ENCODE data around the gene CFAP61.
"Not testable (repeated sequence)": the region's sequence is repeated elsewhere in the genome, so short reads cannot be mapped to it uniquely, and the experiment has no call there.

Gene CFAP61

GRCh38 chr20:20094410-20094809, 42.1 kb downstream of the CFAP61 start:
- DNase-seq (ENCODE audit: low read depth) = no peak

GRCh38 chr20:20095114-20095872, 43.0 kb downstream of the CFAP61 start:
- DNase-seq (ENCODE audit: low read depth) = no peak

- DNase-seq (ENCODE audit: low read depth) = no peak
Observed at GRCh38 chr20:20096421-20096820, 44.1 kb downstream of the CFAP61 start.

- DNase-seq (ENCODE audit: low read depth) = no peak
Observed at GRCh38 chr20:20100881-20101280, 48.5 kb downstream of the CFAP61 start.

- no peak for DNase-seq (ENCODE audit: low read depth)
Observed at GRCh38 chr20:20102163-20102562, 49.8 kb downstream of the CFAP61 start.

- DNase-seq (ENCODE audit: low read depth) = no peak
Observed at GRCh38 chr20:20102716-20103258, 50.5 kb downstream of the CFAP61 start.

GRCh38 chr20:20103486-20103885, 51.2 kb downstream of the CFAP61 start:
- DNase-seq (ENCODE audit: low read depth) = no peak

GRCh38 chr20:20123187-20123586, 70.9 kb downstream of the CFAP61 start:
- not testable (repeated sequence) for DNase-seq (ENCODE audit: low read depth)

- no peak for DNase-seq (ENCODE audit: low read depth)
Observed at GRCh38 chr20:20130399-20130798, 78.1 kb downstream of the CFAP61 start.

- DNase-seq (ENCODE audit: low read depth) = no peak
Observed at GRCh38 chr20:20134941-20135575, 82.7 kb downstream of the CFAP61 start.

DNA sequence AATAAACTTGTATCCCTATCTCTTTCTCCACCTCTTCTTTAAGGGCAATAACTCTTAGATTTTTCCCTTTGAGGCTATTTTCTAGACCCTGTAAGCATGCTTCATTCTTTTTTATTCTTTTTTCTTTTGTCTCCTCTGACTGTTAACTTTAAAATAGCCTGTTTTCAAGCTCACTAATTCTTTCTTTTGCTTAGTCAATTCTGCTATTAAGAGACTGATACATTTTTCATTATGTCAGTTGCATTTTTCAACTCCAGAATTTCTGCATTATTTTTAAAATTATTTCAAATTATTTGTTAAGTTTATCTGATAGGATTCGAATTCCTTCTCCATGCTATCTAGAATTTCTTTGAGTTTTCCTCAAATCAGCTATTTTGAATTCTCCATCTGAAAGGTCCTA, 84.0 kb downstream of the CFAP61 start:
- no peak for DNase-seq (ENCODE audit: low read depth)

DNA sequence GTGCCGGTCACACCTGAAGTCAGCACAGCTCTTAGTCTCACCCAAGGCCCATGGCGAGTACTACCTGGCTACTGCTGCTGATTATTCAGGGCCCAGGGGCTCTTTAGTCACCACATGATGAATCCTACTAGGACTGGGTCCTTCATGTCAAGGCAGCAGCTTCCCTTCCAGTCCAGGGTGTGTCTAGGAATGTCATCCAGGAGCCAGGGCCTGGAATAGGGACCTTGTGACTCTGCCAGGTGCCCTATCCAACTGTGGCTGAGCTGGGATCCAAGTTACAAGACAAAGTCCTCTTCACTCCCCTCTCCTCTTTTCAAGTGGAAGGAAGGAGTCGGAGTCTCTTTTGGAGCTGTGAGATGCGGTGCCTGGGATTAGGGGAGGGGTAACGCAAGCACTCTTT, 85.5 kb downstream of the CFAP61 start:
- no peak for DNase-seq (ENCODE audit: low read depth)

- no peak for DNase-seq (ENCODE audit: low read depth)
Observed at GRCh38 chr20:20138301-20139064, 86.2 kb downstream of the CFAP61 start.

GRCh38 chr20:20139403-20139802, 87.1 kb downstream of the CFAP61 start:
- no peak for DNase-seq (ENCODE audit: low read depth)

DNA sequence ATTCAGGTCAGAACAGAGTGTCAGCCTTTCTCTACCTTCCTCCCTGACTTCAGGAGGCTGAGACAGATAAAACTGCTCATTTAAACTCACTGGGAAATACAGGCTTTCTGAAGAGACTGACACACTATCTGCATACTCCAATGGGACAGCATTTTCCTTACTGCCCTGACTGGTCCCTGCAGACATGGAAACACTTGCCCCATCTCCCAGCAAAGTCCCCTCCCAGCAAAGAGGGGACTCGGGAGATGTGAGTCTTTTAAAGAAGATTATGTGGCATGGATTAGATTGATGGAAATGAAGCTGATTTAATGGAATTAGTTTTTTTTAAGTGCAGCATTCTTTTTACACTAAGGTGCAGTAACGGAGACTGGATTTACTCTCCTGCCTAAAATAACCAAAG, 90.8 kb downstream of the CFAP61 start:
- DNase-seq (ENCODE audit: low read depth) = no peak

- no peak for DNase-seq (ENCODE audit: low read depth)
Observed at GRCh38 chr20:20143646-20144045, 91.3 kb downstream of the CFAP61 start.

GRCh38 chr20:20148779-20149178, 96.4 kb downstream of the CFAP61 start:
- DNase-seq (ENCODE audit: low read depth) = no peak

DNA sequence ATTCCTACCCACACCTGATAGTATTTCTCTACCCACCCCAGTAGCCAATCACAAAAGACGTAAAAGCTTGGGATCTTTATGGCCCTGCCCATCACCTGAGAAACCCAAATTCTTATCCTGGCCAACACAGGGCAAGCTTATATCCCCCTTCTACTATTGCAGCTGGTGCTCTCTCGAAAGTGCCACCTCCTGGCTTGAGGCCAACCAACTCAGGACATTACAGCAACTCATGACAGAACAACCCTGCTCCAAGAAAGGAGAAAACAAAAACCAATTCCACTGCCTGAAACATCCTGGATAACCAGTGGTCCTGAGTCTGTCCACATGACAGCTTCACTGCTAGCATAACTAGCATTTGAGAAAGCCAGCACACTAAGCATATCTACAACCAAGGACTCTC, 97.9 kb downstream of the CFAP61 start:
- DNase-seq (ENCODE audit: low read depth) = no peak

DNA sequence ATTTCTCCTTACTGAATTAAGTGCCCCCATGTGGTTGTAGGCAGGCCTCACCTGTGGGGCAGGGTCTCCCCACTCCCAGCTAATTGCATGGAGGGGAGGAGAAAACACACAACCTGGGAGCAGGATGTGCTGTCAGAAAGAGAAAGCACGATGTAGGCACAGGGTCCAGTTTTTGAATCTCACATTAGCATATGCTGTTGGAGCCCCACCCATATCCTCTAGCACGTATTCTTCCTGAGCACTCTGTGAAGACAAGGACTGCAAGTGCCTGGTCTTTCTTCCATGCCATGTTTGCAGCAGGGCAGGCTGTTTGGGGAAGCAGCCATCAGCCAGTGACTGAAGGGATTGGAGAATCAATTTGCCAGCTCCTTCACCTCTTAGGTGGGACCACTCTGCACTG, 108.2 kb downstream of the CFAP61 start:
- no peak for DNase-seq (ENCODE audit: low read depth)

DNA sequence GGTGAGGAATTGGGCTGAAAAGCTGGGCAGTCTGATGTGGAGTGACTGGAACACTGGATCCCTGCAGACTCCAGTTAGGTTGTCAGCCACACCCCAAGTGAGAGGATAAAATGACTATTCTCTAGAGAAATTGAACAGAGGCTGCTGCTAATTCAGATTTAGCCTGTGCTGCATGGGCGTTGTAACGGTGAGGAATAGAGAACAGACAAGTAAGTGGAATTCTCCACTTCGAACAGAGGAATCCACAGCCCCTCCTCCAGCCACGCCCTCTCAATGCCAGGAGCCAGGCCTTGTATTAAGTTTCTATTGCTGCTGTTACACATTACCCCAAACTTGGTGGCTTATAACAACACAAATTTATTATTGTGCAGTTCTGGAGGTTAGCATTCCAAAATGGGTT, 109.3 kb downstream of the CFAP61 start:
- DNase-seq (ENCODE audit: low read depth) = no peak

DNA sequence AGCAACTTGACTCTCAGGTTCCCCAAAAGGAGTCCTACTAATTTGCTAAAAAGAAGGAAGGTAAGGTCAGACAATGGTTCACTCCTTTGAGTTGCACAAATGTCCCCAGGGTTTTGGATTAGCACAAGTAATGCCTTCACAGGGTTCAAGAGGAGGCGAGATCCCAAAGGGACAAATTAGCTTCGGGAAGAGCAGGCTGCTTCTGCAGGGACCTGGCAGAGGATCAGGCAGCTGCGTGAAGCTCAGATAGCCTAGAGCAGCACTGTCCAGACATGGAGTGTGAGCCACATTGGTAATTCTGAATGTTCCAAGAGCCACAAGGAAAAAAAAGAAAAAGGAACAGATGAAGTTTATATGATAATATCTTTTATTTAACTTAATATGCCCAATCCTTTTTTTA, 115.4 kb downstream of the CFAP61 start:
- DNase-seq (ENCODE audit: low read depth) = no peak

GRCh38 chr20:20173254-20173653, 120.9 kb downstream of the CFAP61 start:
- no peak for DNase-seq (ENCODE audit: low read depth)

All from HS-27A (cell line).